Measurements from ENCODE around the gene KAZN. TPM values are rescaled to one million over a fixed set of nuclear protein-coding genes. Genes with fewer than 3 reads are reported as not detected.

The KAZN gene
- total and polyA plus RNA-seq, 4 donors = 4.4 to 19.3 (median 9.6) TPM

DNA sequence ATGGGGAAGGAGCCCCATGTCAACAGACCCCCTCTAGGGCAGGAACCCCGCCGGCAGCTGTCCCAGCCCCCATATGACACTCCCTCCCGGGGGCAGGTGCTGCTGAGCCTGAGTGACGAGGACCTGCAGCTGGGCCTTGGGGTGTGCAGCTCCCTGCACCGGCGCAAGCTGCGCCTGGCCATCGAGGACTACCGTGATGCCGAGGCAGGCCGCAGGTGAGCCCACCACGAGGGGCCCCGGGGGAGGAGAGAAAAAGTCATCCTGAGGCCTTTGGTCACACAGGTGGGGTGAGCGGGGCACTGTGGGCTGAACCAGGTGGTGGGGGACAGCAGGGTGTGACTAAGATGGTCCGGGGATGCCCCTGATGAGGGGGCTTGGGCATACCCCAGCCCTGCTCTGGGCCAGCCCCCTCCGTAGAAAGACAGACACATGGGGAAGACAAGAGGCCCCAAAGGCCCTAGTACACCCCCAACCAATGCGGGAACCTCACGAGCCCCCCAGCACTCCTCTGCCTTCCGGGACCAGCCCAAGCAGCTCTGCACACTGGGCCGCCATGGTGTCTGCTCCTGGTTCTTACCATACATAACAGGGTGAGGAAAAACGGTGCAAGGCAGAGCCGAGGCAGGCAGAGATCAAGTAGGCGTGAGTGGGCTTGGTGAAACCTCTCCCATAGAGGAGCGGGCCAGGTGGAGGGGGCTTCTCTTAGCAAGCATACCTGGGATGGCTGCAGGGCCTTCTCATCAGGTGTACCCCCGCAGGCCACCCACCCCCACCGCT lies 496.4 kb downstream of the KAZN start:
- ATAC-seq (ENCODE audit: low FRiP score) = no peak
- Histone ChIP-seq H3K36me3 (ENCODE audit: control insufficient read depth in 1 of 2, insufficient read depth in 2 of 2, low read length in 1 of 2) (no peaks in the 10 kb centered on the region), H3K4me1 (ENCODE audit: control insufficient read depth in 1 of 2, insufficient read depth in 2 of 2, low read length in 2 of 2) (no peaks in the 10 kb centered on the region), H3K27me3 (ENCODE audit: control insufficient read depth in 1 of 2, insufficient read depth in 2 of 2, low read length in 1 of 2) (no peaks in the 10 kb centered on the region), H3K9me3 (ENCODE audit: control insufficient read depth, low read length) (no peaks in the 10 kb centered on the region), H3K27ac (ENCODE audit: low read depth in 1 of 2, low read length in 2 of 2) (no peak overlapping the region), H3K4me3 (ENCODE audit: low read length in 2 of 2) (no peak overlapping the region)
- intact Hi-C loops (cut with DNase I) = no loop called here
- WGBS, 2 donors = 94 to 95% methylated on average over 26 of the region's 26 CpGs
- peak in 1 of 2 donors; percentile 70 for DNase-seq

DNA sequence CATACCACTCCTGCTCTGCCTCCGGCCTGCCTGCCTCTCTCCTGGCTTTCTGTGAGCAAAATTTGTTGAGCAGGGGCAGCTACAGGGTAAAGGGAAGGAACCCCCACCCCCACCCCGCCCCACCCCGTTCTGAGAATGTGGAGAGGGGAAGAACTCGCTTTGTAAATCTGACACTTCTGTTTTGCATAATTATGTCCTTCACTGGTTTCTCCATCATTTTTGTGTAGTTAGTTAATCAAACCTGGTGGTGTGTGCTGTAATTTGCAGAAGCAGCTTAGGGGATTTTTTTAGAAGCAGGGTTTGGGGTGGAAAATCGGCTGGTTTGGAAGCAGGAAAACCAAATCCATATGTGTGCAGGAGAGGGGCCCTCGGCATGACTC lies 497.0 kb downstream of the KAZN start:
- Histone ChIP-seq H3K27me3 (ENCODE audit: control insufficient read depth in 1 of 2, insufficient read depth in 2 of 2, low read length in 1 of 2) (no peaks in the 10 kb centered on the region), H3K27ac (ENCODE audit: low read depth in 1 of 2, low read length in 2 of 2) (no peak overlapping the region), H3K9me3 (ENCODE audit: control insufficient read depth, low read length) (no peaks in the 10 kb centered on the region), H3K4me1 (ENCODE audit: control insufficient read depth in 1 of 2, insufficient read depth in 2 of 2, low read length in 2 of 2) (no peaks in the 10 kb centered on the region), H3K36me3 (ENCODE audit: control insufficient read depth in 1 of 2, insufficient read depth in 2 of 2, low read length in 1 of 2) (no peaks in the 10 kb centered on the region), H3K4me3 (ENCODE audit: low read length in 2 of 2) (no peak overlapping the region)
- DNase-seq = no peak
- intact Hi-C loops (cut with DNase I) = no loop called here
- no peak for ATAC-seq (ENCODE audit: low FRiP score)
- WGBS, 2 donors = 88 to 90% methylated on average over 6 of the region's 6 CpGs

GRCh38 chr1:15096293-15096692 lies 497.8 kb downstream of the KAZN start:
- no peak for ATAC-seq (ENCODE audit: low FRiP score)
- intact Hi-C loops (cut with DNase I) = no loop called here
- H3K27me3 ChIP-seq (ENCODE audit: control insufficient read depth in 1 of 2, insufficient read depth in 2 of 2, low read length in 1 of 2) = no peaks in the 10 kb centered on the region
- peak in 1 of 2 donors; percentile 45 for DNase-seq
- H3K36me3 ChIP-seq (ENCODE audit: control insufficient read depth in 1 of 2, insufficient read depth in 2 of 2, low read length in 1 of 2) = no peaks in the 10 kb centered on the region
- WGBS, 2 donors = 96 to 97% methylated on average over 7 of the region's 7 CpGs
- H3K9me3 ChIP-seq (ENCODE audit: control insufficient read depth, low read length) = no peaks in the 10 kb centered on the region
- H3K4me1 ChIP-seq (ENCODE audit: control insufficient read depth in 1 of 2, insufficient read depth in 2 of 2, low read length in 2 of 2) = no peaks in the 10 kb centered on the region
- no peak overlapping the region for H3K27ac ChIP-seq (ENCODE audit: low read depth in 1 of 2, low read length in 2 of 2)
- H3K4me3 ChIP-seq (ENCODE audit: low read length in 2 of 2) = no peak overlapping the region

DNA sequence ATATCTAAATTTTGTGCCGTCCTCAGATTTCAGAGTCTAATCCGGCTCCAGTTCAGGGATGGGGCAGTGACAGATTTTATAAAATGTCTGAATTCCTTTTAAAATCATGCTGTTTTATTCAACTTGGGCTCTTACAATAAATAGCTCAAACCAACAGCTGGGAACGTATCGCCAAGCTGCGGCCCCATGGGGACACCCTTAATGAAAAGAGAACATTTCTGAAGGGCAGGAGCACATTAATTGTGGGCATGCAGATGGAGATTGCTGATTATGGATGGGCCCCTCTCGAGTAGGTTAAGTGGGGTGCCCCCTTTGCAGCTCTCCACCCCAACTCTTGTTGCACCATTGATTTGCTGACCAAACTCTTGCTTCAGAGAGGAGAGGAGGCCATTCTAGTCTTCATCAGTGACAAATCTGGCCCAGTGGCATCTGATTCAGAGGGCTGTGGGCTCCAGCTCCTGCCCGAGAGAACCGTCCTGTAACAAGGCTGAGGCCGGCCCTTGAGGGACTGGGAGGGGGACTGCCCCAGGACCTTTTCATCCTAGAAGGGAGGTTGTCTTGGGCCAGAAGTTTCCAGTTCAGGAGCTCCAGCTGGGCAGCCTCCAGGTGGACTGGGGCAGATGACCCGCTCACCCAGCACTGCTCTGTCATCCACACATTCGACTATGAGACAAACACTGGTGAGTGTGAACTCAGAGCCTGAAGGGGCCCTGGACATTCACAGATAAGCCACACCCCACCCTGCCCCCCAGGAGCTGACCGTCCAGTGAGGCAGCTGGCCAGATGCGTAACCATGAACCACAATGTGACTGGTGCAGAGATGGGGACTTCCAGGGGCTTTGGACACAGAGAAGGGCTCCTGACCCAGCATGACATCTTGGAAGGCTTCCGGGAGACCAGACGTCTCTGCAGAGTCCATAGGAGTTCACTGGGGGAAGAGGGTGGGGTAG lies 500.0 kb downstream of the KAZN start:
- Histone ChIP-seq H3K4me3 (ENCODE audit: low read length in 2 of 2) (no peak overlapping the region), H3K9me3 (ENCODE audit: control insufficient read depth, low read length) (no peaks in the 10 kb centered on the region), H3K4me1 (ENCODE audit: control insufficient read depth in 1 of 2, insufficient read depth in 2 of 2, low read length in 2 of 2) (no peaks in the 10 kb centered on the region), H3K36me3 (ENCODE audit: control insufficient read depth in 1 of 2, insufficient read depth in 2 of 2, low read length in 1 of 2) (no peaks in the 10 kb centered on the region), H3K27ac (ENCODE audit: low read depth in 1 of 2, low read length in 2 of 2) (no peak overlapping the region), H3K27me3 (ENCODE audit: control insufficient read depth in 1 of 2, insufficient read depth in 2 of 2, low read length in 1 of 2) (no peaks in the 10 kb centered on the region)
- WGBS, 2 donors = 84 to 88% methylated on average over 15 of the region's 15 CpGs
- intact Hi-C loops (cut with DNase I) = no loop called here
- DNase-seq = peak in 1 of 2 donors; percentile 38
- no peak for ATAC-seq (ENCODE audit: low FRiP score)

DNA sequence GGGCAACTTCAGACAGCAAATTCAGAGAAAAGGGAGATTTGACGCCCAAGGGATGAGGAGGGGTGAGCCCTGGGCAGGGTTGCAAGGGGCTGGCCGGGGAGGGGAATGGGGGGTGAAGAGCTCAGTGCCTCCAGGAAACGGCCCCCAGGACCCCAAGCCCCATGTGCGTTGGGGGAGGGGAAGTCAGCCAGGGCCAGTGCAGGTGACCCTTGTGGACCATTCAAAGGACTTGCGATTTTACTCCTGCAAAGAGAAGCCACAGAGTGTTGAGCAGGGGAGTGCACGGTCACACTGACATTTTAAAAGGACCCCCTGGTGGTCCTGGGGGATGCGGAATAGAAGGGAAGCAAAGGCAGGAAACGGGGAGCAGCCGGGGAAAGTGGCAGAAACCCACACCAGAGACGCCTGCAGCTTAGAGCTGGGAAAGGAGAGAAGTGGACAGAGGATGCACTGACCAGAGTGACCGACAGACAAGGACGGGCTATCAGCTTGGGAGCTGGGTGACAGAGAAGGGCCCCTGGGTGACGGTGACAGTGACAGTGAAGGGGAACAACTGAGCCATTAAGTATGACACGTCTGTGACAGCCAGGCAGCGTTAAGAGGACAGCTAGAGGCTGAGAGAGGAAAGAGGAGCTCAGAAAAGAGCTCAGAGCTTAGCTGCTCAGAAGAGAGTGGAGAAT lies 501.1 kb downstream of the KAZN start:
- ATAC-seq (ENCODE audit: low FRiP score) (no peak), DNase-seq (peak in 1 of 2 donors; percentile 56)
- H3K27me3 ChIP-seq (ENCODE audit: control insufficient read depth in 1 of 2, insufficient read depth in 2 of 2, low read length in 1 of 2) = no peaks in the 10 kb centered on the region
- WGBS, 2 donors = 71 to 76% methylated on average over 15 of the region's 15 CpGs
- peaks cover 0 to 1% of the 10 kb centered on the region in 2 donors for H3K36me3 ChIP-seq (ENCODE audit: control insufficient read depth in 1 of 2, insufficient read depth in 2 of 2, low read length in 1 of 2)
- H3K27ac ChIP-seq (ENCODE audit: low read depth in 1 of 2, low read length in 2 of 2) = no peak overlapping the region
- H3K9me3 ChIP-seq (ENCODE audit: control insufficient read depth, low read length) = peaks cover 1% of the 10 kb centered on the region
- no peaks in the 10 kb centered on the region for H3K4me1 ChIP-seq (ENCODE audit: control insufficient read depth in 1 of 2, insufficient read depth in 2 of 2, low read length in 2 of 2)
- no peak overlapping the region for H3K4me3 ChIP-seq (ENCODE audit: low read length in 2 of 2)
- intact Hi-C loops (cut with DNase I) = loop anchor here in 1 of 2 donors (5.0 kb wide), 1 partner anchor 322 kb away; no protein-coding TSS in a partner anchor

DNA sequence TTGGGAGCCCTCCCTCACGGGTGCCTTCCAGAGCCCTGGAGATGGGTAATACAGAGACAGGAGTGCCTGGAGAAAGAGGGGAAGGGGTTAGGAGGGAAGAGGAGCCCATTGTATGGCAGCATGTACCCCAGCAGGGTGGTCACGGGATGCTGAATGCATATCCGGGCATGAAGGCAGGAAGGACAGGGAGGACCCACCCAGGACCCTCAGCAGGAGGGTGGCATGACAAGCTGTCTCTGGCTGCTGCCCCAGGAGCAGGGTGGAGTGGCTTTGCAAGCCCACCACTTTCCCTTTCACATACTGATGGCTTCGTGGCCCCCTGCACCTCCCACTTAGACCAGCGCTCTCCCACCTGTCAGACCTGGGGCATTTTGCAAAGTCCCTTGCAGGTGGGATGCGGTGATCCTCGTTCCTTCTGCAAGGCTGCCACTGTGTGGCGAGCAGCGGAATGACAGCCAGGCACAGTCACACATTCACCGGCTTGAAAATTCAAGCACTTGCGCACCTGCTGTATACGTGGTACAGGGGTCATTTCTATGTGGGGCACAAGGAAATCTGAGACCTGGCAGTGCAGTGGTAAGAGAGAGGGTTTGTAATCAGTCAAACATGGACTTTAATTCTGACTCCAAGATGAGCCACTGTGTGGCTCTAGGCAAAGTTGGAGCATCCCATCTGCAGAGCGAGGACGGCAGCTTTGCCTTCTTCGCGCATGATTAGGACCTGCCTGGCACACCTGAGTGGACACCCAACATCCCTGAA lies 501.8 kb downstream of the KAZN start:
- peaks cover 1% of the 10 kb centered on the region for H3K9me3 ChIP-seq (ENCODE audit: control insufficient read depth, low read length)
- ATAC-seq (ENCODE audit: low FRiP score) (peak; percentile 55), DNase-seq (peak in 1 of 2 donors; percentile 77)
- 21 to 22% methylated on average over 16 of the region's 16 CpGs for WGBS, 2 donors
- no peak overlapping the region for H3K27ac ChIP-seq (ENCODE audit: low read depth in 1 of 2, low read length in 2 of 2)
- H3K4me3 ChIP-seq (ENCODE audit: low read length in 2 of 2) = no peak overlapping the region
- no peaks in the 10 kb centered on the region for H3K4me1 ChIP-seq (ENCODE audit: control insufficient read depth in 1 of 2, insufficient read depth in 2 of 2, low read length in 2 of 2)
- H3K36me3 ChIP-seq (ENCODE audit: control insufficient read depth in 1 of 2, insufficient read depth in 2 of 2, low read length in 1 of 2) = peaks cover 0 to 1% of the 10 kb centered on the region in 2 donors
- H3K27me3 ChIP-seq (ENCODE audit: control insufficient read depth in 1 of 2, insufficient read depth in 2 of 2, low read length in 1 of 2) = no peaks in the 10 kb centered on the region
- intact Hi-C loops (cut with DNase I) = loop anchor here in 1 of 2 donors (5.0 kb wide), 1 partner anchor 323 kb away; no protein-coding TSS in a partner anchor

GRCh38 chr1:15100880-15101760 lies 502.6 kb downstream of the KAZN start:
- H3K27me3 ChIP-seq (ENCODE audit: control insufficient read depth in 1 of 2, insufficient read depth in 2 of 2, low read length in 1 of 2) = no peaks in the 10 kb centered on the region
- 75 to 78% methylated on average over 21 of the region's 21 CpGs for WGBS, 2 donors

More at GRCh38 chr1:15100880-15101760, 502.6 kb downstream of the KAZN start:
- intact Hi-C loops (cut with DNase I) = loop anchor here in 1 of 2 donors (5.0 kb wide), 1 partner anchor 324 kb away; no protein-coding TSS in a partner anchor
- Histone ChIP-seq H3K27ac (ENCODE audit: low read depth in 1 of 2, low read length in 2 of 2) (no peak overlapping the region), H3K36me3 (ENCODE audit: control insufficient read depth in 1 of 2, insufficient read depth in 2 of 2, low read length in 1 of 2) (peaks cover 0 to 1% of the 10 kb centered on the region in 2 donors), H3K4me1 (ENCODE audit: control insufficient read depth in 1 of 2, insufficient read depth in 2 of 2, low read length in 2 of 2) (no peaks in the 10 kb centered on the region), H3K9me3 (ENCODE audit: control insufficient read depth, low read length) (peaks cover 1% of the 10 kb centered on the region), H3K4me3 (ENCODE audit: low read length in 2 of 2) (no peak overlapping the region)
- peak in 1 of 2 donors; percentile 69 for DNase-seq
- no peak for ATAC-seq (ENCODE audit: low FRiP score)
